PC-3 (cell line): ENCODE measurements around the gene PTPN1.

Experiments
- EZH2phosphoT487 ChIP-seq: fragments of 300-600 bp; sonication (generic); IDR thresholded peaks from 2 replicates; pipeline ENCODE4 v1.6.1; 2018; ENCODE audit warnings: mild to moderate bottlenecking, antibody characterized with exemption, low read length, borderline replicate concordance
- TF ChIP-seq, protein P1 (sequence below): fragments of 300-600 bp; sonication (generic); conservative IDR thresholded peaks from 2 replicates; pipeline ENCODE4 v1.5.1; 2017; ENCODE audit warnings: antibody characterized with exemption, low read depth, mild to moderate bottlenecking, low read length

DNA sequence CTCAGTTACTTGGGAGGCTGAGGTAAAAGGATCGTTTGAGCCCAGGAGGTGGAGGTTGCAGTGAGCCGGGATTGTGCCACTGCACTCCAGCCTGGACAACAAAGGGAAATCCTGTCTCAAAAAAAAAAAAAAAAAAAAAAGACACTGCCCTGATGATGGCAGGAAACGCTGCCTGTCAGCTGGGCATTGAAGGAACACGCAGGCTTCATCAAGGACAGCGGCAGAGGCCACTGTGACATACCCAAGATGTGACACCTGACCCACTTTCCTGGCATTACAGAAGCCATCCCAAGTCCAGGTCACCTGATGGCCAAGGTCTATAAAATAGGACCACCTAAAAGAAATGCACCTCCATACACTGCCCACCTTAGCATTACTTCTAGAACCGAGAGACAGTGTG, 105.2 kb downstream of the PTPN1 start:
- TF ChIP-seq, protein P1, sequence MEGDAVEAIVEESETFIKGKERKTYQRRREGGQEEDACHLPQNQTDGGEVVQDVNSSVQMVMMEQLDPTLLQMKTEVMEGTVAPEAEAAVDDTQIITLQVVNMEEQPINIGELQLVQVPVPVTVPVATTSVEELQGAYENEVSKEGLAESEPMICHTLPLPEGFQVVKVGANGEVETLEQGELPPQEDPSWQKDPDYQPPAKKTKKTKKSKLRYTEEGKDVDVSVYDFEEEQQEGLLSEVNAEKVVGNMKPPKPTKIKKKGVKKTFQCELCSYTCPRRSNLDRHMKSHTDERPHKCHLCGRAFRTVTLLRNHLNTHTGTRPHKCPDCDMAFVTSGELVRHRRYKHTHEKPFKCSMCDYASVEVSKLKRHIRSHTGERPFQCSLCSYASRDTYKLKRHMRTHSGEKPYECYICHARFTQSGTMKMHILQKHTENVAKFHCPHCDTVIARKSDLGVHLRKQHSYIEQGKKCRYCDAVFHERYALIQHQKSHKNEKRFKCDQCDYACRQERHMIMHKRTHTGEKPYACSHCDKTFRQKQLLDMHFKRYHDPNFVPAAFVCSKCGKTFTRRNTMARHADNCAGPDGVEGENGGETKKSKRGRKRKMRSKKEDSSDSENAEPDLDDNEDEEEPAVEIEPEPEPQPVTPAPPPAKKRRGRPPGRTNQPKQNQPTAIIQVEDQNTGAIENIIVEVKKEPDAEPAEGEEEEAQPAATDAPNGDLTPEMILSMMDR, result no peak
- TF ChIP-seq EZH2phosphoT487, result no peak
